ENCODE measurements around the gene MUS81.

DNA sequence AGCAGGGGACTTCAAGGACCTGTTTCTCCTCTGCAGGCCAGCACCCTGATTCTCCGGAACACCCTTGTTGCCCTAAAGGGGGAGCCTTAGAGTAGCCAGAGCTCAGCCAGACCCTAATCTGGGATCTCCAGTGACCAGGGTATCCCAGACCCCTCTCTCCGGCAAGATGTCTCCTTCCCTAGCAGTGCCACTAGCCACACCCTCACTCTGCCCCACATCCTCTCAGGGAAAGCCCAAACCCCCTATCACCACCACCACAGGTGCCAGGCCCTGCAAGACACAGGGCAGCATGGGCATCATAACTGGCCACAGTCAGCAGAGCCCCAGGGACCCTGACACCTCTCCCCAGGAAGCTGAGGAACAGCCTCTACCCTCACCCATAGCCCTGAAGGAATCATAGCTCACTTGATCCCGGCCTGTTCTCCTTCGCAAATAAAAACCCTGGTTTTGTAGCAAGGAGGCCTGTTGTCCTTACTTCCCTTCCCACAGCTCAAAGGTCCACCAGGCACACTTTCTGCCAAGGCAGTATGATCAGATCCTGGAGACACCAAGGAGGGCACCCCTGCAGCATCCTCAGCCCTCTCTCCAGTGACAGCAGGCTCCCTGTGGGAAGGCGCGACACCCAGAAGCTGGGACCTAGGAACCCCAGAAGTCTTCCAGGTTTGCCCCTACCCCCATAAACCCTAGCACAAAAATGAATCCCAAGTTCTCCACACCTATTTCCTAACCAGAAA, 6.8 kb upstream of the MUS81 start:
- TF ChIP-seq CTBP1 (IDR thresholded peaks at IDR 0.05; ENCODE audit: borderline replicate concordance) (no peak), TARDBP (IDR thresholded peaks at IDR 0.05) (no peak), FOXM1 (IDR thresholded peaks at IDR 0.05; ENCODE audit: borderline replicate concordance) (no peak), SP1 (IDR thresholded peaks at IDR 0.05) (no peak), BHLHE40 (IDR thresholded peaks at IDR 0.05; ENCODE audit: borderline replicate concordance) (no peak), FOXA1 (IDR thresholded peaks at IDR 0.05) (no peak), LEF1 (IDR thresholded peaks at IDR 0.05; ENCODE audit: borderline replicate concordance) (no peak), FOXK2 (IDR thresholded peaks at IDR 0.05) (no peak), HDGF (IDR thresholded peaks at IDR 0.05; ENCODE audit: borderline replicate concordance) (no peak), SUZ12 (IDR thresholded peaks at IDR 0.05) (no peak), ELF4 (IDR thresholded peaks at IDR 0.05) (no peak), ARNT (IDR thresholded peaks at IDR 0.05) (no peak), ZNF384 (IDR thresholded peaks at IDR 0.05) (no peak)
- TF ChIP-seq, protein P1, sequence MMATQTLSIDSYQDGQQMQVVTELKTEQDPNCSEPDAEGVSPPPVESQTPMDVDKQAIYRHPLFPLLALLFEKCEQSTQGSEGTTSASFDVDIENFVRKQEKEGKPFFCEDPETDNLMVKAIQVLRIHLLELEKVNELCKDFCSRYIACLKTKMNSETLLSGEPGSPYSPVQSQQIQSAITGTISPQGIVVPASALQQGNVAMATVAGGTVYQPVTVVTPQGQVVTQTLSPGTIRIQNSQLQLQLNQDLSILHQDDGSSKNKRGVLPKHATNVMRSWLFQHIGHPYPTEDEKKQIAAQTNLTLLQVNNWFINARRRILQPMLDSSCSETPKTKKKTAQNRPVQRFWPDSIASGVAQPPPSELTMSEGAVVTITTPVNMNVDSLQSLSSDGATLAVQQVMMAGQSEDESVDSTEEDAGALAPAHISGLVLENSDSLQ (IDR thresholded peaks at IDR 0.05), result no peak

All from HEK293T (cell line).